MM.1S (cell line): ENCODE measurements around the gene ETHE1.

Experiments
- DNase-seq: peaks from one replicate; pipeline ENCODE4 v3.0.0-alpha.2; 2015
- H2AFZ ChIP-seq: fragments of 300-600 bp; sonication (generic); 2 replicates; pipeline ENCODE4 v1.6.0; 2016; ENCODE audit warnings: antibody characterized with exemption, low read length
- H3F3A ChIP-seq: fragments of 300-600 bp; sonication (generic); 2 replicates; pipeline ENCODE4 v1.6.1; 2016; ENCODE audit warnings: mild to moderate bottlenecking, antibody characterized with exemption, low read length, moderate library complexity, mixed read lengths; ENCODE audit not compliant: insufficient read depth
- H3K27ac ChIP-seq: fragments of 300-600 bp; sonication (generic); 2 replicates; pipeline ENCODE4 v1.5.1; 2016; ENCODE audit warnings: mild to moderate bottlenecking, low read length
- H3K27me3 ChIP-seq: fragments of 300-600 bp; sonication (generic); replicated peaks from 2 replicates; pipeline ENCODE4 v1.6.0; 2016; ENCODE audit warnings: low read length; ENCODE audit not compliant: insufficient read depth
- H3K36me3 ChIP-seq: fragments of 300-600 bp; sonication (generic); replicated peaks from 2 replicates; pipeline ENCODE4 v1.6.1; 2016; ENCODE audit warnings: mild to moderate bottlenecking, low read length, mixed read lengths; ENCODE audit not compliant: insufficient read depth
- H3K4me1 ChIP-seq: fragments of 300-600 bp; sonication (generic); 2 replicates; pipeline ENCODE4 v1.6.1; 2016; ENCODE audit warnings: low read length, mixed read lengths
- H3K4me2 ChIP-seq: fragments of 300-600 bp; sonication (generic); 2 replicates; pipeline ENCODE4 v1.6.0; 2016; ENCODE audit warnings: low read depth, low read length
- H3K4me3 ChIP-seq: fragments of 300-600 bp; sonication (generic); 2 replicates; pipeline ENCODE4 v1.5.1; 2016; ENCODE audit warnings: low read length, mixed read lengths
- H3K79me2 ChIP-seq: fragments of 300-600 bp; sonication (generic); 2 replicates; pipeline ENCODE4 v1.6.1; 2016; ENCODE audit warnings: mixed run types, low read length, mixed read lengths
- H3K9ac ChIP-seq: fragments of 300-600 bp; sonication (generic); 2 replicates; pipeline ENCODE4 v1.6.1; 2016; ENCODE audit warnings: low read length, mixed read lengths
- H3K9me2 ChIP-seq: fragments of 300-600 bp; sonication (generic); replicated peaks from 2 replicates; pipeline ENCODE4 v1.6.1; 2016; ENCODE audit warnings: mild to moderate bottlenecking, low read length, mixed read lengths; ENCODE audit not compliant: insufficient read depth
- H3K9me3 ChIP-seq: fragments of 300-600 bp; sonication (generic); replicated peaks from 2 replicates; pipeline ENCODE4 v1.6.1; 2016; ENCODE audit warnings: mild to moderate bottlenecking, low read length, mixed read lengths; ENCODE audit not compliant: insufficient read depth
- H4K20me1 ChIP-seq: fragments of 300-600 bp; sonication (generic); 2 replicates; pipeline ENCODE4 v1.6.1; 2016; ENCODE audit warnings: mild to moderate bottlenecking, low read length, moderate library complexity, mixed read lengths; ENCODE audit not compliant: insufficient read depth
- EZH2 ChIP-seq: fragments of 300-600 bp; sonication (generic); optimal IDR thresholded peaks from 2 replicates; pipeline ENCODE3; 2017; ENCODE audit warnings: low read depth, mild to moderate bottlenecking, antibody characterized with exemption, low read length, mixed read lengths
- EZH2phosphoT487 ChIP-seq: fragments of 300-600 bp; sonication (generic); IDR thresholded peaks from 2 replicates; pipeline ENCODE4 v1.6.1; 2018; ENCODE audit warnings: antibody characterized with exemption, low read length
- TF ChIP-seq, protein P1 (sequence below): fragments of 300-600 bp; sonication (generic); IDR thresholded peaks from 2 replicates; pipeline ENCODE4 v1.5.1; 2016; ENCODE audit warnings: antibody characterized with exemption, low read length, mixed read lengths

Gene ETHE1

DNA sequence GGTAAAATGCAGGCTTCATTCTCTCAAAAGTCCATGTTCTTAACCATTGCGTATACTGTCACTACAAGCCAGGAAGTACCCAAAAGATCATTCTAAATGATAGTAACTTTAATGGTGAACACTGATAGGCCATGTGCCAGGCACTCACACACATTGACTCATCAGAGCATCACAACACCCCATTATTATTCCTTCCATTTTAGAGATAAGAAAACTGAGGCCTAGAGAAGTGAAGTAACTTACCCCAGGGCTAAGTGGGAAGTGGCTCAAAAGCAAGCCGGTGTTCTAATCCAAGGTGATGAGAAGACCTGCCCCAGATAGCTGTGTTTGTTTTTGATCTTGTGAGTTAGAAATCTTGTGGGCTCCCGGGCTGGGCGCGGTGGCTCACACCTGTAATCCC, 21.1 kb downstream of the ETHE1 start:
- H2AFZ ChIP-seq: no peak overlapping the region
- no peaks in the 10 kb centered on the region for H4K20me1 ChIP-seq
- no peaks in the 10 kb centered on the region for H3K9me3 ChIP-seq
- no peak overlapping the region for H3K4me3 ChIP-seq
- peaks cover 8% of the 10 kb centered on the region for H3K4me1 ChIP-seq
- no peak overlapping the region for H3K9ac ChIP-seq
- H3K27ac ChIP-seq: no peak overlapping the region
- H3K9me2 ChIP-seq: no peaks in the 10 kb centered on the region
- no peak for DNase-seq
- peaks cover 4% of the 10 kb centered on the region; the same call in 1 of the 2 replicates for H3F3A ChIP-seq
- H3K36me3 ChIP-seq: no peaks in the 10 kb centered on the region
- no peaks in the 10 kb centered on the region for H3K27me3 ChIP-seq
- no peak overlapping the region for H3K4me2 ChIP-seq
- H3K79me2 ChIP-seq: no peaks in the 10 kb centered on the region
- TF ChIP-seq, protein P1, sequence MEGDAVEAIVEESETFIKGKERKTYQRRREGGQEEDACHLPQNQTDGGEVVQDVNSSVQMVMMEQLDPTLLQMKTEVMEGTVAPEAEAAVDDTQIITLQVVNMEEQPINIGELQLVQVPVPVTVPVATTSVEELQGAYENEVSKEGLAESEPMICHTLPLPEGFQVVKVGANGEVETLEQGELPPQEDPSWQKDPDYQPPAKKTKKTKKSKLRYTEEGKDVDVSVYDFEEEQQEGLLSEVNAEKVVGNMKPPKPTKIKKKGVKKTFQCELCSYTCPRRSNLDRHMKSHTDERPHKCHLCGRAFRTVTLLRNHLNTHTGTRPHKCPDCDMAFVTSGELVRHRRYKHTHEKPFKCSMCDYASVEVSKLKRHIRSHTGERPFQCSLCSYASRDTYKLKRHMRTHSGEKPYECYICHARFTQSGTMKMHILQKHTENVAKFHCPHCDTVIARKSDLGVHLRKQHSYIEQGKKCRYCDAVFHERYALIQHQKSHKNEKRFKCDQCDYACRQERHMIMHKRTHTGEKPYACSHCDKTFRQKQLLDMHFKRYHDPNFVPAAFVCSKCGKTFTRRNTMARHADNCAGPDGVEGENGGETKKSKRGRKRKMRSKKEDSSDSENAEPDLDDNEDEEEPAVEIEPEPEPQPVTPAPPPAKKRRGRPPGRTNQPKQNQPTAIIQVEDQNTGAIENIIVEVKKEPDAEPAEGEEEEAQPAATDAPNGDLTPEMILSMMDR: no peak
- no peak for TF ChIP-seq EZH2

DNA sequence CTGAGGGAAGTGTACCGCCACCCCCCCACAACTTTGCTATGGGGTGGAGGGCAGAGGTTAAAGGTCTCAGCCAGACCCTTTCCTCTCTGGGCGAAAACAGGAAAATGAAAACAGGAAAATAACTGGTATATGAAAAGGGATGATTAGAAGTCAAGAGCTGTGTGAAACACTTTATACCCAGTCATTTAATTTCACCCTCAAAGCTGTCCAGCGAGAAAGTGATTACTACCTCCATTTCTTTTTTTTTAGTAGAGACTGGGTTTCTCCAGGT, 21.9 kb downstream of the ETHE1 start:
- DNase-seq: no peak
- H3K9me3 ChIP-seq: no peaks in the 10 kb centered on the region
- no peaks in the 10 kb centered on the region for H3K36me3 ChIP-seq
- no peaks in the 10 kb centered on the region for H3K9me2 ChIP-seq
- no peak overlapping the region for H3K27ac ChIP-seq
- peaks cover 8% of the 10 kb centered on the region for H3K4me1 ChIP-seq
- peaks cover 4% of the 10 kb centered on the region; the same call in 1 of the 2 replicates for H3F3A ChIP-seq
- no peak for TF ChIP-seq EZH2phosphoT487
- no peak overlapping the region for H3K4me3 ChIP-seq
- 0 out of 2 replicates have a peak overlapping the region, but pooled peaks have one; percentile 99 for H2AFZ ChIP-seq
- H3K9ac ChIP-seq: no peak overlapping the region
- no peaks in the 10 kb centered on the region for H4K20me1 ChIP-seq
- H3K4me2 ChIP-seq: peak overlapping the region; percentile 97; the same call in 1 of the 2 replicates
- no peaks in the 10 kb centered on the region for H3K79me2 ChIP-seq
- no peaks in the 10 kb centered on the region for H3K27me3 ChIP-seq

DNA sequence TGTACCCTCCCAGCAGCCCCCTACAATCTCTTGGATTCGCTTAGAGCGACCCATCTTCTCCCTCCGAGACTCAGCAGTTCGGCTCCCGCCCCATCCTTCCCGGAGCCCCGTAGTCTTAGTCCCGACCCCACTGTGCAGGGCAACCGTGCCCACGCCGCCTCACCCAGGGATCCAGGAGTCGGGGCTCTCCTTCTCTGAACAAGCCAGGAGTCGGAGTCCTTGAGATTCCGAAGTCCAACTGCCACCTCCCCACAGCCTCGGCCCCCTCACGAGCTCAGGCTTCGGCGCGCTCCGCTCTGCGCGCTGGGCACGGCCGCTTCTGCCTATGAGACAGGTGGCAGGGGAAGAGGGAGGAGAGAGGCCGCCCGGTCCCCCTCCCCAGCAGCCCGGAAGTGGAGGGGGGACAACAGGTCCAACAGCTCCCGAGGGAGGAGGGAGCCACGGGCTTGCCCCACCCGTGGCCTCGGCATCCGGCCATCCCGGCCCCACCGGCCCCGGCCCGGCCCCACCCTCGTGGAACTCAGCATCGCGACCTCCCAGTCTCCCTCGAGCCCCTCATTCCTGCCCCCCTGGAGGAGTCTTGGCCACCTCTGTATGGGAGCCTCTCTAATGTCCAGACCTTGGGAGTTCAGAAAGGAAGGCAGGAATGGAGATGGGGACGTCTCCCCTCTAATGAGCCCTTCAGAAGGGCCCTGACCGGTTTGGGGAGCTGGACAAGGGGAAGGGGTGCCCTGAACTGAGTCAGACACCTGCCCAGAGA, 22.4 kb downstream of the ETHE1 start, which contains the start of gene PHLDB3:
Gene PHLDB3 (minus strand): TSS at position 321 of the 760 bp plus-strand sequence. CDS start 628 bp downstream, outside the sequence.
- peak within 1 kb of the TSS; percentile 99 for H2AFZ ChIP-seq
- H3K36me3 ChIP-seq: no peaks in the 10 kb centered on the region
- DNase-seq: peak; percentile 39

More for the DNA sequence above, 22.4 kb downstream of the ETHE1 start, which contains the start of gene PHLDB3:
- Histone ChIP-seq H3K4me2 (peak within 1 kb of the TSS; percentile 97), H3K9me2 (no peaks in the 10 kb centered on the region), H3K27ac (peak within 1 kb of the TSS; percentile 34; the same call in 1 of the 2 replicates), H4K20me1 (no peaks in the 10 kb centered on the region), H3F3A (peaks cover 4% of the 10 kb centered on the region; the same call in 1 of the 2 replicates), H3K9ac (peak within 1 kb of the TSS; percentile 62; the same call in 1 of the 2 replicates), H3K9me3 (no peaks in the 10 kb centered on the region), H3K4me1 (peaks cover 8% of the 10 kb centered on the region), H3K4me3 (peak within 1 kb of the TSS; percentile 93), H3K27me3 (no peaks in the 10 kb centered on the region), H3K79me2 (no peaks in the 10 kb centered on the region)
- TF ChIP-seq, protein P1: no peak
- TF ChIP-seq EZH2 (no peak), EZH2phosphoT487 (no peak)
